A172 (cell line): ENCODE measurements around the gene PECR. TPM values are rescaled to one million over a fixed set of nuclear protein-coding genes. Genes with fewer than 3 reads are reported as not detected.

Source experiments
- DNase-seq: peaks from one replicate; pipeline ENCODE4 v3.0.0-alpha.2; 2015; ENCODE audit warnings: low spot score
- total RNA-seq: library from RNA; depleted of rRNA; stranded (reverse); fragments of >200 nt; shearing (Covaris generic); gene quantifications from 2 replicates; pipeline ENCODE4 v1.2.3, GENCODE V29; 2014; rRNA removed

Gene PECR
- total RNA-seq: 32.0 and 39.3 TPM in 2 replicates

DNA sequence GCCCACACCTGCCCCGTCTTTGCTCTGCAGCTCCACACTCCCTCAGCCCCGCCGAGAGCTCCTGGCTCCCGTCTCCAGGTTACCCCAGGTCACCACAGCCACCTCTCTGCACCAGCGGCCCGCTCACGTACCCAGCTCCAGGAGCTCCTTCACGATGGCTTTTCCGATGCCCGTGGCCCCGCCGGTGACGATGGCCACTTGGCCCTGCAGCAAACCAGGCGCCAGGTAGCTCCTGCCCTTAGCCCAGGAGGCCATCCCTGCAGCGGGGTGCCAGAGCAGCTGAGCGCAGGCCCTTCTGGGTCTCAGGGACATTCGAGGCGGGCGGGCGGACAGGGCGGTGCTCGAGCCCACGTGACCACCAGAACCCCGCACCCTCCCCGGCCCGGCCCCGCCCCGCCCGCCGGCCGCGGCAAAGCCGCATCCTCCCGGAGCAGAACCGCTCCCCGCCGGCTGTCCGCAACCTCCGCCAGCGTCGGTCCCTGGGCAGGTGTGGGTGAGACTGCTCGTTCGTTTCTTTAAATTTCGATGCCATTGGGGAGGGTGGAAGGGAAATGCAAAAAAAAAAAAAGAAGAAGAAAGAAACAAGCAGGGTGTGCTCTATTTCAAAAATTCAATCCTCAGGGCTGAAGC, at the start of gene PECR, which contains the start of gene TMEM169:
PECR (minus strand) TSS at position 323 of the 630 bp plus-strand sequence; CDS start at position 255, 68 bp downstream.
TMEM169 (plus strand) TSS at position 433 of the 630 bp plus-strand sequence. CDS start 14,045 bp downstream, outside the sequence.
- peak; percentile 71 for DNase-seq

DNA sequence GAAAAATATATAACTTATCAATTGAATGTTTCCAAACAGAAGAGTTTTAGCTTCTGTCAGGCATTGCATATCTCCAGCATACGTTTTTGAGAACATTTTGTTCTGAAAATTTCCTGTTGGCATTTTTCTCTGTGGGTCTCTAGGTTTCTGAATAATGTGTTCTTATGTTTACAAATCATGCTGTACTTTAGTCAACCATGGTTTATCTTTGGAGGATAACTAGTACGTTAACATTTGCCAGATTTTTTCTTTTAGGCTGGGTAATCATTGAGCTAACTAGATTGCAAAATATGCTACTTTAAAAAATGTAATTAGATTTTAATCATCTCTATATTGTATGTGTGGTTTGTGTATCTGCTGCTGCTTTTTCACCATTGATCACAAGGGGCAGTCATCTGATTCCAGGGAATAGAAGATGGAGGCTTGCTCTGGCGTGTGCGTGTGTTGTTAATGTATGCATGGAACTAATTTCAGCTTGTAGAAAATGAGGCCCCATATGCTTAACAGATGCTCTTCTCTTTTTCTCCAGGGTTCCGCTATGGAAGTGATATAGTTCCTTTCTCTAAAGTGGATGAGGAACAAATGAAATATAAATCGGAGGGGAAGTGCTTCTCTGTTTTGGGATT, 48.9 kb upstream of the PECR start:
- no peak for DNase-seq

GRCh38 chr2:216126943-216127342, 45.3 kb upstream of the PECR start:
- DNase-seq: no peak

- no peak for DNase-seq
These were observed 39.6 kb upstream of the PECR start for GRCh38 chr2:216121255-216121654.

- DNase-seq: no peak
These were observed 38.4 kb upstream of the PECR start for GRCh38 chr2:216119986-216120385.

DNA sequence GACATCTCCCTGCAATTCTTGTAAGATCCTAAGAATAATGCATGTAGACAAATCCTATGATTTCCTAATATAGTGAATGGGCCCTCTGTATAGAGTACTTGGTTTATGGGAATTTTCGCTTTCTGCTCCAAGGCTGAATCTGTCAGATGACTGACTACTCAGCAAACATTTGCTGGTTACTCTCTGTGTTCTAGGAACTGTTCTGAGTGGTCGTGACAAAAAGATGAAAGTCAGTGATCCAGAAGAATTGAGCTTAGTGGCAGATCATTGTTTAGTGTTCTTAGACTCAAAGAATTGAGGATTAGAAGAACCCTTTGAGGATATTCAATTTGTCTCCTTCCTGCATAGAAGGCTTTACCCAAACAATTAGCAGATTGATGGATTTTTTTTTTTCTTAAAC, 37.5 kb upstream of the PECR start:
- DNase-seq: no peak

DNA sequence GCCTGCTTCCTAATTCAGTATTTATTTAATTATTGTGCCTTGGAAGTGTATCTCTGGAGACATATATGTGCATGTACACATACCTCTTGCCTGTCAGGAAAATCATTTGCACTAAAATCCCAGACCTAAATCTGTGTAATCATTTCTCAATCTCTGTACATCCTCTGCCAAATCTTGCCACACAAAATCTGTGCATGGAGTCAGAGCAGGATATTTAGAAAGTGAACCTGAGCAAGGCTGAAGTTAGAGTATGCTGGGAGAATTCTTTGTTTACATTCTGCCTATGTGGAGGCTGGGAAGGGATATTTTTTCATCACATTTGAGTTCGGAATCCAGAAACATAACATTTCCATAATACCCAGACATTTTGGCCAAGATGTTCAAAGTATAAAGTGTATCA, 36.9 kb upstream of the PECR start:
- DNase-seq: no peak

- DNase-seq: no peak
These were observed 36.1 kb upstream of the PECR start for GRCh38 chr2:216117561-216118340.

DNA sequence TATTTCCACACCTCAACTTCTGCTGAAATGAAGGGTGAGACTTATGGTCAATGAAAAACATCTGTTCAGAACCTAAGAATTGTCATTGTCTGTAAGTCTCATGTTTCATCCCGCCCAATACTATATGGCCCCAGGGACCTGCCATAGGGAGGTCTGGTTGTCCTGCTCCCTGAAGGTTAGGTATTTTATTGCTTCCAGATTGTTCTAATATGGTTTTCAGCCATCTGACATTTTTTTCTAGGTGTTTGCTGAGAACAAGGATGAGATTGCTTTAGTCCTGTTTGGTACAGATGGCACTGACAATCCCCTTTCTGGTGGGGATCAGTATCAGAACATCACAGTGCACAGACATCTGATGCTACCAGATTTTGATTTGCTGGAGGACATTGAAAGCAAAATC, 34.8 kb upstream of the PECR start:
- DNase-seq: no peak

- peak; percentile 100 for DNase-seq
These were observed 33.3 kb upstream of the PECR start for GRCh38 chr2:216114714-216115531.

- DNase-seq: no peak
These were observed 32.7 kb upstream of the PECR start for GRCh38 chr2:216114382-216114713.

DNA sequence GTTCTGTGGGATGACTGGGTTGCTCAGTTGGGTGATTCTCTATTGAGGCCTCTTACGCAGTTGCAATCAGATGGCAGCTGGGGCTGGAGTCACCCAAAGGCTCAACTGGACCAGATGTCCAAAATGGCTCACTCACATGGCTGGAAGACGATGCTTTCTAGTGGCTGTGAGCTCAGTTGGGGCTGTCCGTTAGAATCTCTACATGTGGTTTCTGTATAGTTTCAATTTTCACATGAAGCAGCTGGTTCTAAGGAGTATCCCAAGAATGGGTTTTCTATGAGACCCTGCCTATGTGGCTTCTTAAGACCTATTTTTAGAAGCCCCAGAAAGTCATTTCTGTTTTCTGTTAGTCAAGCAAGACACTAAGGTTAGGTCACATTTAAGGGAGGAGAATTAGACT, 32.0 kb upstream of the PECR start:
- no peak for DNase-seq

- DNase-seq: no peak
These were observed 31.3 kb upstream of the PECR start for GRCh38 chr2:216112926-216113325.

GRCh38 chr2:216111122-216111521, 29.5 kb upstream of the PECR start:
- no peak for DNase-seq

GRCh38 chr2:216110620-216111019, 29.0 kb upstream of the PECR start:
- DNase-seq: no peak

DNA sequence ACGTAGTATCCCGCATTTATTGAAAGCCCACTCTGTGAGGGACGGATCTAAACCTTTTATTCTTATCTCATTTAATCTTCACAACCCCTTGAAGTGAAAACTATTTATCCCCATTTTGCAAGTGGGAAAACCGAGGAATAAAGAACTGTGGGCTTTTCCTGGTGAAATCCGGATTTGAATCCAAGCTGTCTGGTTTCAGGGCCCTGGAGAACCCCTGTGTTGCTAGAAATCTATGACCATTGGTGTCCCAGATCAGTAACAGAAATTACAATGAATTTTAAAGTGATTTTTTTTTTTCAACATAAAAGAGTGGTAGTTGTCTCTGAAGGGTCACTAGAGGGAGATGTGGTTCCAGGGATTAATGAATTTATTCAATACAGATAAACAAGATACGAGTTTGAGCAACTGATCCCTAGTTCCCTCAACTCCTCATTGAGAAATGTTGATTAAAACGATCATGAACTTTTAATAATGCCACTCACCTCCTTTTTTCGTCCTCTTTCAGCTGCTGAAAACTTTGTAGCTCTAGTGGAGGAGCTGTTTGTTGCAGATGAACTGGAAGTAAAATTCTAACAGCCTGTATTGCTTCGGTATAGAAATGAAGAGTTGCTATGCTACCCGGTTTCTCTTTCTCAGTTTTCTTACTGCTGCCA, 28.5 kb upstream of the PECR start:
- DNase-seq: peak; percentile 44

DNA sequence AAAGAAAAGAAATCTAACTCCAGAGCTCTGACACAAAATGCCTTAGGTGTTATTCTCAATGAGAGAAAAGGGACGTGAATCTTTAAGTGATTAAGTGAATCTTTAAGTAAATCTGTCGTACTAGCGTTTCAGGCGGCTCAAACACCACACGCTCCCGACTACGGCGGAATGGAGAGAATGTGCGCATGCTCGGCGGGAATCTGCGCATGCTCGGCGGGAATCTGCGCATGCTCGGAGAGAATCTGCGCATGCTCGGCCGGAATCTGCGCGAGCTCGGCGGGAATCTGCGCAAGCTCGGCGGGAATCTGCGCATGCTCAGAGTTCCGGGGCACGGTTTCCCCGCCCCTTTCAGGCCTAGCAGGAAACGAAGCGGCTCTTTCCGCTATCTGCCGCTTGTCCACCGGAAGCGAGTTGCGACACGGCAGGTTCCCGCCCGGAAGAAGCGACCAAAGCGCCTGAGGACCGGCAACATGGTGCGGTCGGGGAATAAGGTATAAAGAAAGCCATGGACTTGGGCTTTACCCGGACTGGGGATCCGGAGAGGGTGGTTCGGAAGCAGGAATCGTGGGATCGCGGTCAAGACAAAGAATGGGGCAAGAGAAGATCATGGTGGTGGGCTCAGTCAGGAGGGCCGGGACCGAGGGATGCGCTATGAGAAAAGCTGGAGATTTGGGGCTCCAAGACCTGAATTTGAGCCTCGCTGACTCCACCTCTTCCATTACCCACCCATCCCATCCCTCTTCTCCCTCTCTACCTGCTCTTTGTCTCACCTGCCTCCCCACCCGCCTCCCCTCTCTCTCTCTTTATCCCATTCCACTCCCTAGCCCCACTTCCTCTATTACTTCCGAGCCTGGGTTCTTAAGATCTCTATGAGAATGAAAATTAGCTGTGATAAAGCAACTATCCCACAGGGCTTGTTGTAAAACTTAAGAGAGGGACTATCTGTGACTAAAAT, 27.6 kb upstream of the PECR start, which contains the start of gene XRCC5:
XRCC5 (plus strand) TSS at position 382 of the 955 bp plus-strand sequence; CDS start at position 471, 89 bp downstream.
- DNase-seq: peak; percentile 95

DNA sequence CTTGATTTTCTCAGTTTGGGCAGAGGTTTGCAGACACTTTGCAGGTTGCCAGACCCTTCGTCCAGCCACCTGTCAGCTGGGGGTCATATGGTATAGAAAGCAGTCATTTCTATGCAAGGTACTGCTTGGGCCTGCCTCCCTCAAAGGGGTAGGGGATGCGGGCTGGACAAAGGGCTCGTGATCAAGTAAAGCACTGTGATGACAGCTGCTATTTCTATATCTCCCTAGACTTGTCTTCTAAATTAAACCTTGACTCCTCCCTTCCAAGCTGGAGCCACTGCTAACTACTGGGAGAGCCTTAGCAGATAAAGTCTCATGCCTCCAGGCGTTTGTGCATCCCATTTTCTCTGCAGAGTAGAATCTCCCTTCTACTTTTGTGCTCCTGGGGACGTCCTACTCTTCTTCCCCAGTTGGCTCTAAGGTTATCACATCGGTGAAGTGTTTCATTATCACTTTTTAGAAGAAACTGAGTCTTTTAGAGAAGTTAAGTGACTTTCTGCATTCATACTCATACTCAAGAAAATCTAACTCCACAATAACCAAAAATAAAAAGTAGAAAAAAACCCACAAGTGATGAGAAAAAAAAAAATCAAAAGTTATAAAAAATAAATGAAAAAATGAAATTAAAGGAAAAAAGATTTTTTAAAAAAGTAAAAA, 26.8 kb upstream of the PECR start:
- DNase-seq: peak; percentile 19

- DNase-seq: no peak
These were observed 26.2 kb upstream of the PECR start for GRCh38 chr2:216107760-216108159.

DNA sequence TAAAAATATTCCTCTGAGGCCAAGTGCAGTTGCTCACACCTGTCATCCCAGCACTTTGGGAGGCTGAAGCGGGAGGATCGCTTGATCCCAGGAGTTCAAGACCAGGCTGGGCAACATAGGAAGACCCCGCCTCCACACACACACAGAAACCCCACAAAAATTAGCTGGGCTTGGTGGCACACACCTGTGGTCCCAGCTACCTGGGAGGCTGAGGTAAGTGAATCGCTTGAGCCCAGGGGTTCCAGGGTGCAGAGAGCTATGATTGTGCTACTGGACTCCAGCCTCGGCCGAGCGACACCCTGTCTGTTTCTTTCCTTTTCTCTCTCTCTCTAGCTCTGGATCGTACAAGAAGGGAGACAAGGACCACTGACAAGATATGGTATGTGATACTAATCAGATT, 25.7 kb upstream of the PECR start:
- no peak for DNase-seq
